HEK293 (cell line): ENCODE measurements around the gene ARHGAP42.

ENCODE experiments used
- BCL11A ChIP-seq: fragments of 450-650 bp; formaldehyde crosslinking; IDR thresholded peaks from 2 replicates; pipeline ENCODE4 v1.5.1; 2016; ENCODE audit warnings: low read depth, missing biosample characterization, missing genetic modification characterization
- GLI4 ChIP-seq: fragments of 450-650 bp; formaldehyde crosslinking; IDR thresholded peaks from 2 replicates; pipeline ENCODE4 v1.5.1; 2016; ENCODE audit warnings: missing biosample characterization, missing genetic modification characterization
- PRDM10 ChIP-seq: fragments of 450-650 bp; formaldehyde crosslinking; IDR thresholded peaks from 2 replicates; pipeline ENCODE4 v1.5.1; 2016; ENCODE audit warnings: missing biosample characterization, missing genetic modification characterization
- REST ChIP-seq: fragments of 450-650 bp; formaldehyde crosslinking; IDR thresholded peaks from 2 replicates; pipeline ENCODE4 v1.5.1; 2016; ENCODE audit warnings: missing biosample characterization, missing genetic modification characterization
- ZNF239 ChIP-seq: fragments of 450-650 bp; formaldehyde crosslinking; IDR thresholded peaks from 2 replicates; pipeline ENCODE4 v1.5.1; 2016; ENCODE audit warnings: missing biosample characterization, missing genetic modification characterization
- ZNF274 ChIP-seq, 2 experiments: fragments of 200-500 bp in 1 of 2; fragments of 450-650 bp in 1 of 2; sonication (Bioruptor generic) in 1 of 2; formaldehyde crosslinking in 1 of 2; IDR thresholded peaks; 2 replicates each; pipeline versions ENCODE4 v1.5.1 to v1.6.1; 2014 to 2016; ENCODE audit warnings: borderline replicate concordance in 1 of 2, inconsistent platforms in 1 of 2, low read length in 1 of 2, missing biosample characterization in 1 of 2, missing genetic modification characterization in 1 of 2
- ZNF513 ChIP-seq: fragments of 450-650 bp; IDR thresholded peaks from 2 replicates; pipeline ENCODE4 v1.5.1; 2018; ENCODE audit warnings: missing biosample characterization, missing genetic modification characterization
- ZNF654 ChIP-seq: fragments of 450-650 bp; formaldehyde crosslinking; IDR thresholded peaks from 2 replicates; pipeline ENCODE4 v1.5.1; 2016; ENCODE audit warnings: low read depth, missing biosample characterization, missing genetic modification characterization
- TF ChIP-seq, protein P1 (sequence below): fragments of 450-650 bp; formaldehyde crosslinking; IDR thresholded peaks from 2 replicates; pipeline ENCODE4 v1.5.1; 2016; ENCODE audit warnings: missing biosample characterization, missing genetic modification characterization
- TF ChIP-seq, protein P2 (sequence below): fragments of 450-650 bp; formaldehyde crosslinking; IDR thresholded peaks from 2 replicates; pipeline ENCODE4 v1.5.1; 2016; ENCODE audit warnings: missing biosample characterization, missing genetic modification characterization
- TF ChIP-seq, protein P3 (sequence below): fragments of 450-650 bp; formaldehyde crosslinking; IDR thresholded peaks from 2 replicates; pipeline ENCODE4 v1.5.1; 2016; ENCODE audit warnings: missing biosample characterization, missing genetic modification characterization, low read depth

GRCh38 chr11:100646545-100646944 is 40.5 kb upstream of the ARHGAP42 start:
- TF ChIP-seq, protein P1, sequence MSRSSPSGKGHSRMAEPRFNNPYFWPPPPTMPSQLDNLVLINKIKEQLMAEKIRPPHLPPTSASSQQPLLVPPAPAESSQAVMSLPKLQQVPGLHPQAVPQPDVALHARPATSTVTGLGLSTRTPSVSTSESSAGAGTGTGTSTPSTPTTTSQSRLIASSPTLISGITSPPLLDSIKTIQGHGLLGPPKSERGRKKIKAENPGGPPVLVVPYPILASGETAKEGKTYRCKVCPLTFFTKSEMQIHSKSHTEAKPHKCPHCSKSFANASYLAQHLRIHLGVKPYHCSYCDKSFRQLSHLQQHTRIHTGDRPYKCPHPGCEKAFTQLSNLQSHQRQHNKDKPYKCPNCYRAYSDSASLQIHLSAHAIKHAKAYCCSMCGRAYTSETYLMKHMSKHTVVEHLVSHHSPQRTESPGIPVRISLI (tag by site-specific recombination), result no peak
- TF ChIP-seq ZNF513 (tag by site-specific recombination) (no peak), BCL11A (tag by site-specific recombination) (no peak), PRDM10 (no peak), REST (no peak), ZNF654 (no peak), ZNF239 (tag by site-specific recombination) (no peak), GLI4 (tag by site-specific recombination) (no peak), ZNF274 (IDR thresholded peaks at IDR 0.05; ENCODE audit: low read length) (no peak), ZNF274 (tag by site-specific recombination; IDR thresholded peaks at IDR 0.05; ENCODE audit: borderline replicate concordance) (no peak)
- TF ChIP-seq, protein P2, sequence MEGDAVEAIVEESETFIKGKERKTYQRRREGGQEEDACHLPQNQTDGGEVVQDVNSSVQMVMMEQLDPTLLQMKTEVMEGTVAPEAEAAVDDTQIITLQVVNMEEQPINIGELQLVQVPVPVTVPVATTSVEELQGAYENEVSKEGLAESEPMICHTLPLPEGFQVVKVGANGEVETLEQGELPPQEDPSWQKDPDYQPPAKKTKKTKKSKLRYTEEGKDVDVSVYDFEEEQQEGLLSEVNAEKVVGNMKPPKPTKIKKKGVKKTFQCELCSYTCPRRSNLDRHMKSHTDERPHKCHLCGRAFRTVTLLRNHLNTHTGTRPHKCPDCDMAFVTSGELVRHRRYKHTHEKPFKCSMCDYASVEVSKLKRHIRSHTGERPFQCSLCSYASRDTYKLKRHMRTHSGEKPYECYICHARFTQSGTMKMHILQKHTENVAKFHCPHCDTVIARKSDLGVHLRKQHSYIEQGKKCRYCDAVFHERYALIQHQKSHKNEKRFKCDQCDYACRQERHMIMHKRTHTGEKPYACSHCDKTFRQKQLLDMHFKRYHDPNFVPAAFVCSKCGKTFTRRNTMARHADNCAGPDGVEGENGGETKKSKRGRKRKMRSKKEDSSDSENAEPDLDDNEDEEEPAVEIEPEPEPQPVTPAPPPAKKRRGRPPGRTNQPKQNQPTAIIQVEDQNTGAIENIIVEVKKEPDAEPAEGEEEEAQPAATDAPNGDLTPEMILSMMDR (tag by site-specific recombination), result no peak
- TF ChIP-seq, protein P3, sequence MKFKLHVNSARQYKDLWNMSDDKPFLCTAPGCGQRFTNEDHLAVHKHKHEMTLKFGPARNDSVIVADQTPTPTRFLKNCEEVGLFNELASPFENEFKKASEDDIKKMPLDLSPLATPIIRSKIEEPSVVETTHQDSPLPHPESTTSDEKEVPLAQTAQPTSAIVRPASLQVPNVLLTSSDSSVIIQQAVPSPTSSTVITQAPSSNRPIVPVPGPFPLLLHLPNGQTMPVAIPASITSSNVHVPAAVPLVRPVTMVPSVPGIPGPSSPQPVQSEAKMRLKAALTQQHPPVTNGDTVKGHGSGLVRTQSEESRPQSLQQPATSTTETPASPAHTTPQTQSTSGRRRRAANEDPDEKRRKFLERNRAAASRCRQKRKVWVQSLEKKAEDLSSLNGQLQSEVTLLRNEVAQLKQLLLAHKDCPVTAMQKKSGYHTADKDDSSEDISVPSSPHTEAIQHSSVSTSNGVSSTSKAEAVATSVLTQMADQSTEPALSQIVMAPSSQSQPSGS (tag by site-specific recombination), result no peak
